ENCODE measurements around the gene SEPHS2.

GRCh38 chr16:30494709-30495108, 49.0 kb upstream of the SEPHS2 start:
- TF ChIP-seq, protein P1, sequence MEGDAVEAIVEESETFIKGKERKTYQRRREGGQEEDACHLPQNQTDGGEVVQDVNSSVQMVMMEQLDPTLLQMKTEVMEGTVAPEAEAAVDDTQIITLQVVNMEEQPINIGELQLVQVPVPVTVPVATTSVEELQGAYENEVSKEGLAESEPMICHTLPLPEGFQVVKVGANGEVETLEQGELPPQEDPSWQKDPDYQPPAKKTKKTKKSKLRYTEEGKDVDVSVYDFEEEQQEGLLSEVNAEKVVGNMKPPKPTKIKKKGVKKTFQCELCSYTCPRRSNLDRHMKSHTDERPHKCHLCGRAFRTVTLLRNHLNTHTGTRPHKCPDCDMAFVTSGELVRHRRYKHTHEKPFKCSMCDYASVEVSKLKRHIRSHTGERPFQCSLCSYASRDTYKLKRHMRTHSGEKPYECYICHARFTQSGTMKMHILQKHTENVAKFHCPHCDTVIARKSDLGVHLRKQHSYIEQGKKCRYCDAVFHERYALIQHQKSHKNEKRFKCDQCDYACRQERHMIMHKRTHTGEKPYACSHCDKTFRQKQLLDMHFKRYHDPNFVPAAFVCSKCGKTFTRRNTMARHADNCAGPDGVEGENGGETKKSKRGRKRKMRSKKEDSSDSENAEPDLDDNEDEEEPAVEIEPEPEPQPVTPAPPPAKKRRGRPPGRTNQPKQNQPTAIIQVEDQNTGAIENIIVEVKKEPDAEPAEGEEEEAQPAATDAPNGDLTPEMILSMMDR (IDR thresholded peaks at IDR 0.05): no peak
- TF ChIP-seq POLR2A (IDR thresholded peaks at IDR 0.05; ENCODE audit: low read depth) (no peak), EP300 (IDR thresholded peaks at IDR 0.05) (no peak)
